ENCODE results near the gene PRM1. TPM values are rescaled to one million over a fixed set of nuclear protein-coding genes. Genes with fewer than 3 reads are reported as not detected.

Gene PRM1
- total RNA-seq, 2 donors from 2014 or later = not detected

- WGBS, 2 experiments (ENCODE audit: insufficient coverage in 1 of 2, insufficient read length in 1 of 2) = 94% methylated on average over 1 of the region's 3 CpGs; no CpG with 5 or more reads in 1 of the 2 experiments
- H3K4me3 Mint-ChIP-seq = no peak overlapping the region
These were observed 48.8 kb downstream of the PRM1 start for GRCh38 chr16:11232302-11232851.

DNA sequence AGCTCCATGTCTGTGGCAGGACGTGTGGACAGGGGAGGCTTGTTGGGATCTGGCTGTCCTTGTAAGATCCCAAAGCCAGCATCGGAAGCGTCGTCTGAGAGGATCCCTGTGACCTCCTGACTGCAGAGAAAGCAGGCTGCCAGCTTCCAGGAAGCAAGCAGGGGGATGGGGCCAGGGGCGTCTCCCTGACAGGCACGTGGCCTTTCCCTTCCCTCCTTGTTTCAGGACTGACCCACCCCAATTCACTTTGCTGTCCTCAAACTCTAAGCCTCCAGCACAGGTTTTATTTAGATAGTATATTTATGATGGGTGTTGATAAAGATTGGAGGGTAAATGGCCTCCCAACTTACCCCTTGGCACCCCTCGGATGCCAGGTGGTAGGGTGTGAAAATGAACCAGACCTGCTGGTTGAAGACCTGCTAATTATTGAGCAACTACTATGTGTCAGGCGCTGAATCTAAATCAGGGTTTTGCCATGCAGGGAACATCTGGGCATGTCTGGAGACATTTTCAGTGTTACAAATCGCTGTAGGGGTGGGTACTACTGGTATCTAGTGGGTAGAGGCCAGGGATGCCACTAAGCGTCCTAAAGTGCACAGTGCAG lies 49.7 kb downstream of the PRM1 start:
- Histone ChIP-seq H3K36me3 (ENCODE audit: control insufficient read depth, insufficient read depth, low read length) (no peaks in the 10 kb centered on the region), H3K27ac (ENCODE audit: low read depth, low read length) (no peak overlapping the region), H3K4me1 (ENCODE audit: control insufficient read depth, insufficient read depth, low read length) (no peaks in the 10 kb centered on the region), H3K9ac (ENCODE audit: extremely low read depth, low read length, poor library complexity, severe bottlenecking) (no peak overlapping the region), H3K4me3 (ENCODE audit: low read length) (no peak overlapping the region), H3K9me3 (ENCODE audit: control insufficient read depth, low read length) (no peaks in the 10 kb centered on the region), H3K27me3 (ENCODE audit: control insufficient read depth, insufficient read depth, low read length, poor library complexity, severe bottlenecking) (no peaks in the 10 kb centered on the region)
- TF ChIP-seq, protein P1, sequence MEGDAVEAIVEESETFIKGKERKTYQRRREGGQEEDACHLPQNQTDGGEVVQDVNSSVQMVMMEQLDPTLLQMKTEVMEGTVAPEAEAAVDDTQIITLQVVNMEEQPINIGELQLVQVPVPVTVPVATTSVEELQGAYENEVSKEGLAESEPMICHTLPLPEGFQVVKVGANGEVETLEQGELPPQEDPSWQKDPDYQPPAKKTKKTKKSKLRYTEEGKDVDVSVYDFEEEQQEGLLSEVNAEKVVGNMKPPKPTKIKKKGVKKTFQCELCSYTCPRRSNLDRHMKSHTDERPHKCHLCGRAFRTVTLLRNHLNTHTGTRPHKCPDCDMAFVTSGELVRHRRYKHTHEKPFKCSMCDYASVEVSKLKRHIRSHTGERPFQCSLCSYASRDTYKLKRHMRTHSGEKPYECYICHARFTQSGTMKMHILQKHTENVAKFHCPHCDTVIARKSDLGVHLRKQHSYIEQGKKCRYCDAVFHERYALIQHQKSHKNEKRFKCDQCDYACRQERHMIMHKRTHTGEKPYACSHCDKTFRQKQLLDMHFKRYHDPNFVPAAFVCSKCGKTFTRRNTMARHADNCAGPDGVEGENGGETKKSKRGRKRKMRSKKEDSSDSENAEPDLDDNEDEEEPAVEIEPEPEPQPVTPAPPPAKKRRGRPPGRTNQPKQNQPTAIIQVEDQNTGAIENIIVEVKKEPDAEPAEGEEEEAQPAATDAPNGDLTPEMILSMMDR (conservative IDR thresholded peaks at IDR 0.05) = no peak
- no peak overlapping the region for H3K27ac Mint-ChIP-seq
- no peaks in the 10 kb centered on the region for H3K36me3 Mint-ChIP-seq (ENCODE audit: low read depth)
- no peaks in the 10 kb centered on the region for H3K27me3 Mint-ChIP-seq (ENCODE audit: insufficient read depth)
- no peaks in the 10 kb centered on the region for H3K9me3 Mint-ChIP-seq
- WGBS, 2 experiments (ENCODE audit: insufficient coverage in 1 of 2, insufficient read length in 1 of 2) = 70 to 80% methylated on average over 6 to 10 of the region's 10 CpGs
- DNase-seq = no peak
- no peak overlapping the region for H3K4me3 Mint-ChIP-seq
- no peaks in the 10 kb centered on the region for H3K4me1 Mint-ChIP-seq

More at GRCh38 chr16:11232302-11232851, 48.8 kb downstream of the PRM1 start:
- Histone ChIP-seq H3K36me3 (ENCODE audit: control insufficient read depth, insufficient read depth, low read length) (no peaks in the 10 kb centered on the region), H3K4me1 (ENCODE audit: control insufficient read depth, insufficient read depth, low read length) (no peaks in the 10 kb centered on the region), H3K9me3 (ENCODE audit: control insufficient read depth, low read length) (no peaks in the 10 kb centered on the region), H3K9ac (ENCODE audit: extremely low read depth, low read length, poor library complexity, severe bottlenecking) (no peak overlapping the region), H3K4me3 (ENCODE audit: low read length) (no peak overlapping the region), H3K27me3 (ENCODE audit: control insufficient read depth, insufficient read depth, low read length, poor library complexity, severe bottlenecking) (no peaks in the 10 kb centered on the region), H3K27ac (ENCODE audit: low read depth, low read length) (no peak overlapping the region)
- DNase-seq = no peak
- no peaks in the 10 kb centered on the region for H3K27me3 Mint-ChIP-seq (ENCODE audit: insufficient read depth)
- no peaks in the 10 kb centered on the region for H3K4me1 Mint-ChIP-seq
- no peak overlapping the region for H3K27ac Mint-ChIP-seq
- TF ChIP-seq, protein P1 (conservative IDR thresholded peaks at IDR 0.05) = no peak
- H3K9me3 Mint-ChIP-seq = no peaks in the 10 kb centered on the region
- H3K36me3 Mint-ChIP-seq (ENCODE audit: low read depth) = no peaks in the 10 kb centered on the region

Small RNA genes lying within 50 kb of the gene (microRNA-seq; reads per million reads assigned to microRNA genes)
- not detected for gene MIR548H2 (ENCODE audit: borderline microRNAs expressed)

Other genes starting within 250 kb of the PRM1 start
- 1 to 10 TPM; 5.6 to 7.2 TPM for gene SOCS1, start 25.1 kb downstream of the PRM1 start, total RNA-seq
- not detected for gene TNP2, start 12.0 kb downstream of the PRM1 start, total RNA-seq
- not detected for gene PRM3, start 7.7 kb downstream of the PRM1 start, total RNA-seq
- gene PRM2, start 4.8 kb downstream of the PRM1 start, total RNA-seq = not detected
- 10 to 100 TPM; 55.2 to 62.3 TPM for gene RMI2, start 64.1 kb upstream of the PRM1 start, total RNA-seq